ENCODE measurements around the gene MT1G.
A peak's percentile ranks its signal among the peaks of the same experiment; 100 is the strongest.

MT1G gene

DNA sequence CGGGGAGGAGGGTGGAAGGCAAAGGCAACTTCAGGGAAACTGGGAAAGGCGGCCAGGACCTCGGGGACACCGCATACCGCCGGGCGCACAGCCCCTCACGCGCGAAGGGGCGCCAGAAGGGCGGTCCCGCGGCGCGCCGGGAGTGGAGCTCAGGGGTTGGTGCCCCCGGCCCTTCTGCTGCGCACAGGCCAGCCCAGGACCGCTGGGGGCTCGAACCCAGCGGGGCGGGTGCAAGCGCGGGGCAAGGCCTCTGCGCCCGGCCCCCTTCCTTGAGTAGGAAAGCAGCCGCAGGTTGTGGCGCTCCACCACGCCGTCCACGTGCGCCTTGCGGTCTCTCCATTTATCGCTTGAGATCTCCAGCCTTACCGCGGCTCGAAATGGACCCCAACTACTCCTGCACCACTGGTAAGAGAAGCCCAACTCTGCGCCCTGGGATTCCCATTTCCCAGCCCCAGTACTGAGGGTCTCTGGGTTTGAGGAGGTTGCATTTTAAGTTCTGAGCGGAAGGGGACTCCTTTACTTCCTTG is 32.4 kb downstream of the MT1G start:
- no peaks in the 10 kb centered on the region for H3K9me3 Mint-ChIP-seq
- peak overlapping the region; percentile 30 for H3K4me3 Mint-ChIP-seq
- peaks cover 69% of the 10 kb centered on the region for H3K27me3 Mint-ChIP-seq
- H3K27ac Mint-ChIP-seq: no peak overlapping the region
- peaks cover 28% of the 10 kb centered on the region for H3K4me1 Mint-ChIP-seq
- no peaks in the 10 kb centered on the region for H3K36me3 Mint-ChIP-seq

DNA sequence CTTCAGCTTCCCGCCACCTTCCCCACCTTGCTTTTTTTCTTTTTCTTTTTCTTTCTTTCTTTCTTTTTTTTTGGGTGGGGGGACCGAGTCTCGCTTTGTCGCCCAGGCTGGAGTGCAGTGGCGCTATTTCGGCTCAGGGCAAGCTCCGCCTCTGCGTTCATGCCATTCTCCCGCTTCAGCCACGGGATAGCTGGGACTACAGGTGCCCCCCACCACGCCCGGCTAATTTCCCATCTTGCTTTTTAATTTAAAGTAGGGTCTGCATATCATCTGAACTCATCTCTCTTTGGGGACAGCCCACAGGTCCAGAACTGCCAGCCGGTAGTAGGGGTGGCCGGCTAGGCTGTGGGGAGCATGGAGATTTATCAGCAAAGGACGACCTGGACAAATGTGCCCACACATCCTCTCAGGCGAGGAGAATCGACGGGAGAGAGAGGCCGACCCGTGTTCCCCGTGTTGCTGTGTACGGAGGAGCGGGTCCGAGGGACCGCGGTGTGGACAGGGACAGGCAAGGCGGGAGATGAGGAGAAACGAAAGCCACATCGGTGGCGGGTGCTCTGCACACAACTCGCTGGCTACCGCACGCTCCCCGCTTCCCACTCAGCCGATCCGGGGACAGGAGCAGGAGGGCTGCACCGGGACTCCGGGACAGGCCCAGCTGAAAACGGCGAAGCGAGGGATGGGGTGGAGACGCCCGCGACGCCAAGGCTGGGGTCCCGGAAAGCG is 33.0 kb downstream of the MT1G start:
- H3K4me1 Mint-ChIP-seq: peaks cover 28% of the 10 kb centered on the region
- no peaks in the 10 kb centered on the region for H3K9me3 Mint-ChIP-seq
- peak overlapping the region; percentile 72 for H3K4me3 Mint-ChIP-seq
- no peaks in the 10 kb centered on the region for H3K36me3 Mint-ChIP-seq
- H3K27me3 Mint-ChIP-seq: peaks cover 64% of the 10 kb centered on the region
- peak overlapping the region; percentile 24 for H3K27ac Mint-ChIP-seq

DNA sequence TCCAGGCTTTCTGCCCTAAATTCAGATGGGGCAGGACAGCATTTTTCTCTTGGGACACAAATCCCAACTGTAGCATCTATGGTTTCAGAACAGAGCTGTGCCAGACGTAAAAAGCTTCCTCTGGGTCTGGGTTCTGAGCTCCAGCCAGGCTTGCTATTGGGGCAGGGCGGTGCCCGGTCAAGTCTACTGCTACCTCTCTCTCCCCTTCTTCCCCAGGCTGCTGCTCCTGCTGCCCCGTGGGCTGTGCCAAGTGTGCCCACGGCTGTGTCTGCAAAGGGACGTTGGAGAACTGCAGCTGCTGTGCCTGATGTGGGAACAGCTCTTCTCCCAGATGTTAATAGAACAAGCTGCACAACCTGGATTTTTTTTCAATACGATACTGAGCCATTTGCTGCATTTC is 34.3 kb downstream of the MT1G start:
- no peaks in the 10 kb centered on the region for H3K36me3 Mint-ChIP-seq
- no peak overlapping the region for H3K27ac Mint-ChIP-seq
- peaks cover 28% of the 10 kb centered on the region for H3K4me1 Mint-ChIP-seq
- H3K27me3 Mint-ChIP-seq: peaks cover 52% of the 10 kb centered on the region
- peak overlapping the region; percentile 39 for H3K4me3 Mint-ChIP-seq
- H3K9me3 Mint-ChIP-seq: no peaks in the 10 kb centered on the region

DNA sequence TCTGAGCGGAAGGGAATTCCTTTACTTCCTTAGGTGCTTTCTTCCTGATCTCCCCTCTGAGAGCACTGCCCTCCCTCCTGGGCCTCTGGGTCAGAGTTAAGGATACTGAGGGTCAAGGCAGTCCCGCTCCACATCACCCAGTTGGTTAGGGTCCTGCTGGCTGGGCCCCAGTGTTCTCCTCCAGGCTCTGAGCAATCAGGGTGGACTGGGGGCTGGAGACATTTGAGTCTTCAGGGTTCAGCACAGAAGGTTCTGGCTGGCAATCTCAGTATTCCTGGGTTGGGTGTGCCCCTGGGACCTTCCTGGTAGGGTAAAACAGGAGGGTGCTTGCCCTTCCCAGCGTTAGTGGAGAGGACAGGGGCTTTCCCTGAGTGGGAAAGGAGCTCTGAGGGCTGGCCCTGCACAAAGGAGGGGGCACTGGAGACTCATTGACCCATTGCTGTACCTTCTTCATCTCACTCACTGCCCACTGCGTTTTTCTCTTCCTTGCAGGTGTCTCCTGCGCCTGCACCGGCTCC is 35.0 kb downstream of the MT1G start:
- no peaks in the 10 kb centered on the region for H3K9me3 Mint-ChIP-seq
- no peaks in the 10 kb centered on the region for H3K36me3 Mint-ChIP-seq
- H3K4me3 Mint-ChIP-seq: peak overlapping the region; percentile 39
- H3K27me3 Mint-ChIP-seq: peaks cover 49% of the 10 kb centered on the region
- H3K4me1 Mint-ChIP-seq: peaks cover 26% of the 10 kb centered on the region
- no peak overlapping the region for H3K27ac Mint-ChIP-seq

DNA sequence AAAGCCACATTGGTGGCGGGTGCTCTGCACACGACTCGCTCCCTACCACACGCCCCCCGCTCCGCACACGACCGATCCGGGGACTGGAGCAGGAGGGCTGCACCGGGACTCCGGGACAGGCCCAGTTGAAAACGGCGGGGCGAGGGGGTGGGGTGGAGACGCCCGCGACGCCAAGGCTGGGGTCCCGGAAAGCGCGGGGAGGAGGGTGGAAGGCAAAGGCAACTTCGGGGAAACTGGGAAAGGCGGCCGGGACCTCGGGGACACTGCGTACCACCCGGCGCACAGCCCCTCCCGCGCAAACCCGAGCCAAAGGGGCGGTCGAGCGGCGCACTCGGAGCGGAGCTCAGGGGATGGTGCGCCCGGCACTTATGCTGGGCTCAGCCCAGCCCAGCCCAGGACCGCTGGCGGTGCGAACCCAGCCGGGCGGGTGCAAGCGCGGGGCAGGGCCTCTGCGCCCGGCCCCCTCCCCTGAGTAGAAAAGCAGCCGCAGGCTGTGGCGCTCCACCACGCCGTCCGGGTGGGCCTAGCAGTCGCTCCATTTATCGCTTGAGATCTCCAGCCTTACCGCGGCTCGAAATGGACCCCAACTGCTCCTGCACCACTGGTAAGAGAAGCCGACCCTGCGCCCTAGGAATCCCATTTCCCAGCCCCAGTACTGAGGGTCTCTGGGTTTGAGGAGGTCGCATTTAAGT is 35.6 kb downstream of the MT1G start, which contains the start of gene MT1M:
MT1M (plus strand) TSS at position 504 of the 692 bp plus-strand sequence; CDS start at position 577, 73 bp downstream.
- Mint-ChIP-seq H3K36me3 (no peaks in the 10 kb centered on the region), H3K27ac (no peak within 1 kb of the TSS), H3K4me3 (peak within 1 kb of the TSS; percentile 78), H3K27me3 (peaks cover 44% of the 10 kb centered on the region), H3K9me3 (no peaks in the 10 kb centered on the region), H3K4me1 (peaks cover 22% of the 10 kb centered on the region)

DNA sequence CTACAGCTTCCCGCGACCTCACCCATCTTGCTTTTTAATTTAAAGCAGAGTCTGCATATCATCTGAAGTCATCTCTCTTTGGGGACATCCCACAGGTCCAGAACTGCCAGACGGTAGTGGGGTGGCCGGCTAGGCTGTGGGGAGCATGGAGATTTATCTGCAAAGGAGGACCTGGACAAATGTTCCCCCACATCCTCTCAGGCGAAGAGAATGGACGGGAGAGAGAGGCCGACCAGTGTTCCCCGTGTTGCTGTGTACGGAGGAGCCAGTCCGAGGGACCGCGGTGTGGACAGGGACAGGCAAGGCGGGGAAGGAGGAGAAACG is 36.1 kb downstream of the MT1G start:
- H3K4me1 Mint-ChIP-seq: peaks cover 22% of the 10 kb centered on the region
- peak overlapping the region; percentile 78 for H3K4me3 Mint-ChIP-seq
- peaks cover 39% of the 10 kb centered on the region for H3K27me3 Mint-ChIP-seq
- H3K9me3 Mint-ChIP-seq: no peaks in the 10 kb centered on the region
- no peaks in the 10 kb centered on the region for H3K36me3 Mint-ChIP-seq
- H3K27ac Mint-ChIP-seq: no peak overlapping the region

DNA sequence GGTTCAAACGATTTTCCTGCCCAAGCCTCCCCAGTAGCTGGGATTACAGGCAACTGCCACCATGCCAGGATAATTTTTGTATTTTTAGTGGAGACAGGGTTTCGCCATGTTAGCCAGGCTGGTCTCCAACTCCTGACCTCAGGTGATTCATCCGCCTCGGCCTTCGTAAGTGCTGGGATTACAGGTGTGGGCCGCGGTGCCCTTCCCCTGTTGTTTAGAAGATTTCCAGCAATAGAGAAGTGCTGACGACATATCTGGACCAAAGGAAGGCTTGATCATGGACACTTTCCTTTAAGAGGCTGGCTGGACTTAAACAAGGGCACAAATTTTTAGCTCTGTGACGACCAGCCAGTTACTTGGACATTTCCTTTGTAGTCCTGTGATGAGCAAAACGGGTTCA is 36.7 kb downstream of the MT1G start:
- Mint-ChIP-seq H3K36me3 (no peaks in the 10 kb centered on the region), H3K9me3 (no peaks in the 10 kb centered on the region), H3K27me3 (peaks cover 33% of the 10 kb centered on the region), H3K27ac (no peak overlapping the region), H3K4me3 (no peak overlapping the region), H3K4me1 (peaks cover 25% of the 10 kb centered on the region)

DNA sequence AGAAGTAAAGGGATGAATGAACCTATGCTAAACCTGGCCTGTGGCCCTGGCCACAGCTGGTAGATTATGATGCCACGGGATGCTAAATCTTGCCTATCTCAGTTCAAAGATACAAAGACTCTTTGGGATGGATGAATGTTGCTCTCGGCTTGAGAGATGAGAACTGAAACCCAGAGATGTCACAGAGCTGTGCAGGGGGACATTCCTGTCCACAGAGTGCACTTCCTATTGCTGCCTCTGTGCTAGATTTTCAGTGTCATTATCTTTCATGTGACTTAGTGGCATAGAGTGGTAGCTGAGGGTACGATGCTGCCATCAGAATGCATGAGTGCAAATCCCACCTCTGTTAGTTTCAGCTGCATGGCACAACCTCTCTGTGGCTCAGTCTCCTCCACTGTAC is 37.7 kb downstream of the MT1G start:
- no peaks in the 10 kb centered on the region for H3K9me3 Mint-ChIP-seq
- no peaks in the 10 kb centered on the region for H3K36me3 Mint-ChIP-seq
- peaks cover 28% of the 10 kb centered on the region for H3K27me3 Mint-ChIP-seq
- H3K4me1 Mint-ChIP-seq: peaks cover 29% of the 10 kb centered on the region
- H3K4me3 Mint-ChIP-seq: no peak overlapping the region
- no peak overlapping the region for H3K27ac Mint-ChIP-seq

DNA sequence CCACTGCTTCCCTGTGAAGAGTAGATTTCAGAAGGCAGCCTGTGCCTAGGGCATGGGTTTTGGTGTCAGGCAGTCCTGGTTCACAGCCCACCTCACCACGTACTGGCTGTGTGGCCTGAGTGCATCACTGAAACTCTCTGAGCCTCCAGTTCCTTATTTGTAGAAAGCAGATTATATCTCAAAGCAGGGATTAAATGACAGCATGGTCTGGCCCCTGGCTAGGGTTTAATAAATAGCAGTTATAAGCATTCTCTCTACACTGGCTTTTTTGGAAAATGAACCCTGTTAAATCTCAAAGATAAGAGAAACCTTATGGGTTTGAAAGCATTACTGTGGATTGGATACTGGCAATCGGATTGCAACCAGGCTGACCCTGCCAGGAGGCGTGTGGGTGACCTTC is 38.3 kb downstream of the MT1G start:
- no peak overlapping the region for H3K27ac Mint-ChIP-seq
- no peaks in the 10 kb centered on the region for H3K36me3 Mint-ChIP-seq
- H3K4me1 Mint-ChIP-seq: peaks cover 28% of the 10 kb centered on the region
- no peaks in the 10 kb centered on the region for H3K9me3 Mint-ChIP-seq
- no peak overlapping the region for H3K4me3 Mint-ChIP-seq
- H3K27me3 Mint-ChIP-seq: peaks cover 24% of the 10 kb centered on the region

DNA sequence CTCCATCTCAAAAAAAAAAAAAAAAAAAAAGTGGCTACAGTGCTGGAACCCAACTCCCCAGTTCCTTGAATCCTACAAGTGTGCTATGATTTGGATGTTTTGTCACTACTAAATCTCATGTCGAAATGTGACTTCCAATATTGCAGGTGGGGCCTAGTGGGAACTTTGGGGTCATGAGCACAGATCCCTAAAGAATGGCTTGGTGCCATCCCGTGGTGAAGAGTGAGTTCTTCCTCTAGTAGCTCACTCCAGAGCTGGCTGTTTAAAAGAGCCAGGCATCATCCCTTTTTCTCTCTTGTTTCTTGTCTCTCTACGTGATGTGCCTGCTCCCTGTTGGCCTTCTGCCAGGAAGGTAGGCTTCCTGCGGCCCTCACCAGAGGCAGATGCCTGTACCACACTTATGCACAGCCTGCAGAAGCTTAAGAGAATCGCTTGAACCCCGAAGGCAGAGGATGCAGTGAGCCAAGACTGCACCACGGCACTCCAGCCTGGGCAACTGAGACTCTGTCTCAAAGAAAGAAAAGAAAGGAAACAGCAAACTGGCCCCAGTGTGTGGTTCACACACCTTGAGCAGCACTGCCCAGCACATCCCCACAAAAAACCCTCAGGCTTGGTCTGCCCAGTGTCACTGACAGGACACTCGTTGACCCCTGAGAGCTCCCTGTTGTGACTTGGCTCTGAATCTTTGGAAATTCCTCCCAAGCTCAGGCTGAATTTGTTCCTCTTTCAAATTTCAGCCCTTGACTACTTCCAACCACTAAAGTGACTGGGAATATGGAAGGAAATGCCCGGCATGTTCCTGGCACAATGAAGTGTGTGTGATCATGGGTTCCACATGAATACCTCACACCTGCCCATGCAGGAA is 39.1 kb downstream of the MT1G start:
- H3K4me3 Mint-ChIP-seq: no peak overlapping the region
- peaks cover 28% of the 10 kb centered on the region for H3K4me1 Mint-ChIP-seq
- no peaks in the 10 kb centered on the region for H3K36me3 Mint-ChIP-seq
- no peaks in the 10 kb centered on the region for H3K9me3 Mint-ChIP-seq
- H3K27me3 Mint-ChIP-seq: peaks cover 17% of the 10 kb centered on the region
- peak overlapping the region; percentile 55 for H3K27ac Mint-ChIP-seq

DNA sequence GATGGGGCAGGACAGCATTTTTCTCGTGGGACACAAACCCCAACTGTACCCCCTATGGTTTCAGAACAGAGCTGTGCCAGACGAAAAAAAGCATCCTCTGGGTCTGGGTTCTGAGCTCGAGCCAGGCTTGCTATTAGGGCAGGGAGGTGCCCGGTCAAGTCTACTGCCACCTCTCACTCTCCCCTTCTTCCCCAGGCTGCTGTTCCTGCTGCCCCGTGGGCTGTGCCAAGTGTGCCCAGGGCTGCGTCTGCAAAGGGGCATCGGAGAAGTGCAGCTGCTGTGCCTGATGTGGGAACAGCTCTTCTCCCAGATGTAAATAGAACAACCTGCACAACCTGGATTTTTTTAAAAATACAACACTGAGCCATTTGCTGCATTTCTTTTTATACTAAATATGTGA is 41.2 kb downstream of the MT1G start:
- H3K27me3 Mint-ChIP-seq: peaks cover 7% of the 10 kb centered on the region
- no peak overlapping the region for H3K27ac Mint-ChIP-seq
- H3K4me1 Mint-ChIP-seq: peaks cover 19% of the 10 kb centered on the region
- no peaks in the 10 kb centered on the region for H3K36me3 Mint-ChIP-seq
- no peak overlapping the region for H3K4me3 Mint-ChIP-seq
- H3K9me3 Mint-ChIP-seq: no peaks in the 10 kb centered on the region

DNA sequence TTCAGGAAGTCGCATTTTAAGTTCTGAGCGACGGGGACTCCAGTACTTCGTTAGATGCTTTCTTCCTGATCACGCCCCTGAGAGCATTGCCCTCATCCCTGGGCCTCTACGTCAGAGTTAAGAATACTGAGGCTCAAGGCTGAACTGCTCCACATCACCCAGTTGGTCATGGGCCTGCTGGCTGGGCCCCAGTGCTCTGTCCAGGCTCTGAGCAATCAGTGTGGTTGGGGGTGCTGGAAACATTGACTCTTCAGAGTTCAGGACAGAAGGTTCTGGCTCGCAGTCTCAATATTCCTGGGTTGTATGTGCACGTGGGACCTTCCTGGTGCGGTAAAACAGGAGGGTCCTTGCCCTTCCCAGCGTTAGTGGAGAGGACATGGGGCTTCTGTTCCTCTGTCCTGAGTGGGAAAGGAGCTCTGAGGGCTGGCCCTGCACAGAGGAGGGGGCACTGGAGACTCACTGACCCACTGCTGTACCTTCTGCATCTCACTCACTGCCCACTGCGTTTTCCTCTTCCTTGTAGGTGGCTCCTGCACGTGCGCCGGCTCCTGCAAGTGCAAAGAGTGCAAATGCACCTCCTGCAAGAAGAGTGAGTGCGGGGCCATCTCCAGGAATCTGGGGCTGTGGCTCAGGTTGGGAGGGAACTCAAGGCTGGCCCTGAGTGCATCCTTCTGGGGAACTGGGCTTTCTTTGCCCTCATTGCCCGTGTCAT is 41.8 kb downstream of the MT1G start:
- Mint-ChIP-seq H3K27me3 (peaks cover 3% of the 10 kb centered on the region), H3K36me3 (no peaks in the 10 kb centered on the region), H3K4me1 (peaks cover 15% of the 10 kb centered on the region), H3K9me3 (no peaks in the 10 kb centered on the region), H3K27ac (no peak overlapping the region), H3K4me3 (peak overlapping the region; percentile 88)

DNA sequence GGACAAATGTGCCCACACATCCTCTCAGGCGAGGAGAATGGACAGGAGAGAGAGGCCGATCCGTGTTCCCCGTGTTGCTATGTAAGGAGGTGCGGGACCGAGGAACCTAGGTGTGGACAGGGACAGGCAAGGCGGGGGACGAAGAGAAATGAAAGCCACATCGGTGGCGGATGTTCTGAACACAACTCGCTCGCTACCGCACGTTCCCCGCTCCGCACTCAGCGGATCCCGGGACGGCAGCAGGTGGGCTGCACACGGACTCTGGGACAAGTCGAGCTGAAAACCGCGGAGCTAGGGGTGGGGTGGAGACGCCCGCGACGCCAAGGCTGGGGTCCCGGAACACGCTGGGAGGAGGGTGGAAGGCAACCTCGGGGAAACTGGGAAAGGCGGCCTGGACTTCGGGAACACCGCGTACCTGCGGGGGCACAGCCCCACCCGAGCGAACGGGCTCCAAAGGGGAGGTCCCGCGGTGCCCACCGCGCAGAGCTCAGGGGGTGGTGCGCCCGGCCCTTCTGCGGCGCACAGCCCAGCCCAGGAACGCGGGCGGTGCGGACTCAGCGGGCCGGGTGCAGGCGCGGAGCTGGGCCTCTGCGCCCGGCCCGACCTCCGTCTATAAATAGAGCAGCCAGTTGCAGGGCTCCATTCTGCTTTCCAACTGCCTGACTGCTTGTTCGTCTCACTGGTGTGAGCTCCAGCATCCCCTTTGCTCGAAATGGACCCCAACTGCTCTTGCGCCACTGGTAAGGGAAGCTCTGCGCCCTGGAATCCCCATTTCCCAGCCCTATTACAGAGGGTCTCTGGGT is 42.5 kb downstream of the MT1G start, which contains the start of gene MT1E:
MT1E (plus strand) TSS at position 642 of the 803 bp plus-strand sequence; CDS start at position 713, 71 bp downstream.
- peak within 1 kb of the TSS; percentile 89 for H3K4me3 Mint-ChIP-seq
- H3K27ac Mint-ChIP-seq: peak within 1 kb of the TSS; percentile 68
- H3K27me3 Mint-ChIP-seq: no peaks in the 10 kb centered on the region
- no peaks in the 10 kb centered on the region for H3K36me3 Mint-ChIP-seq
- H3K9me3 Mint-ChIP-seq: no peaks in the 10 kb centered on the region
- H3K4me1 Mint-ChIP-seq: peaks cover 15% of the 10 kb centered on the region

DNA sequence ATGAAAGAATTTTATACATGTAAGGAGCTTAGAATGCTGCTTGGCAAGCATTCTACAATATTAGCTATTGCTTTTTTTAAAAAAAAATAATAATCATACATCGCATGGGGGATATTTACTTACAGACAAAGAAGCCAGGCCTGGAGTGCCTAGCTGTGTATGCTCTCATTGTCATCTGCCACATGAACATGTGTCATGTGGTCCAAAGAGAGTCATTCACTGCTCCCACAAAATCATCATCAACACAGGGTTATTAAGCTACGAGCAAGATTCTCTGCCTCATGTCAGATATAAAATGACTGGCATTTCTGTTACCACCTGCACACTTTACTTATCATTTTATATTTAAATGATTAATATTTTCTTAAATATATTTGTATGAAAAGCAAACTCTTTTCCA is 44.2 kb downstream of the MT1G start:
- no peak overlapping the region for H3K4me3 Mint-ChIP-seq
- peaks cover 15% of the 10 kb centered on the region for H3K4me1 Mint-ChIP-seq
- no peaks in the 10 kb centered on the region for H3K27me3 Mint-ChIP-seq
- H3K36me3 Mint-ChIP-seq: no peaks in the 10 kb centered on the region
- no peak overlapping the region for H3K27ac Mint-ChIP-seq
- no peaks in the 10 kb centered on the region for H3K9me3 Mint-ChIP-seq
